Uterus (tissue), 4 donors: Measurements from ENCODE around the gene SHISA6. TPM values are rescaled to one million over a fixed set of nuclear protein-coding genes. Genes with fewer than 3 reads are reported as not detected.

Source experiments
- DNase-seq, 2 donors: peaks; one replicate each; pipeline ENCODE4 v3.0.0-alpha.2; 2019 to 2020
- H3K27ac ChIP-seq, 2 donors: fragments of 200-600 bp; sonication (generic); 1 replicate in 1 of 2; 2 replicates in 1 of 2; pipeline ENCODE4 v1.5.1; 2016 to 2018
- H3K27me3 ChIP-seq, 2 donors: fragments of 200-600 bp; sonication (generic); one replicate each; pipeline ENCODE4 v1.5.1; 2018 to 2019; ENCODE audit warnings: control low read depth in 1 of 2
- H3K36me3 ChIP-seq, 2 donors: fragments of 200-600 bp; sonication (generic); one replicate each; pipeline ENCODE4 v1.5.1; 2019; ENCODE audit warnings: control low read depth in 1 of 2
- H3K4me1 ChIP-seq, 2 donors: fragments of 200-600 bp; sonication (generic); one replicate each; pipeline ENCODE4 v1.5.1; 2018 to 2019; ENCODE audit warnings: control low read depth in 1 of 2
- H3K4me3 ChIP-seq, 2 donors: fragments of 200-600 bp; sonication (generic); 1 replicate in 1 of 2; 2 replicates in 1 of 2; pipeline ENCODE4 v1.5.1; 2018 to 2019; ENCODE audit warnings: mild to moderate bottlenecking in 1 of 2
- H3K9me3 ChIP-seq, 2 donors: fragments of 200-600 bp; sonication (generic); one replicate each; pipeline ENCODE4 v1.5.1; 2019; ENCODE audit warnings: control low read depth in 1 of 2
- POLR2A ChIP-seq, 2 donors: fragments of 450-650 bp; IDR thresholded peaks; one replicate each; pipeline ENCODE4 v1.6.1; 2016; ENCODE audit warnings: antibody characterized with exemption in 2 of 2, mild to moderate bottlenecking in 1 of 2, moderate library complexity in 1 of 2
- intact Hi-C: fragments of 100-400 bp; cut with DNase I; formaldehyde crosslinking; loops from one replicate; pipeline ENCODE4 v1.15.1; 2023; ENCODE audit warnings: low total_unique reads
- total RNA-seq, 4 donors: library from RNA; depleted of rRNA in 3 of 4; stranded (reverse); fragments of >200 nt in 3 of 4; gene quantifications; one replicate each; pipeline versions ENCODE4 v1.1.0 to v1.2.4, GENCODE V29; 2014 to 2023
- TF ChIP-seq, protein P1 (sequence below), 4 experiments: fragments of 200-600 bp in 2 of 4; fragments of 450-650 bp in 2 of 4; sonication (generic) in 2 of 4; IDR thresholded peaks; one replicate each; pipeline ENCODE4 v1.5.1; 2016 to 2019; ENCODE audit warnings: antibody characterized with exemption in 4 of 4, mild to moderate bottlenecking in 2 of 4, moderate library complexity in 1 of 4
- donor health status: DM: yes; HTN: yes; CAD: no.

The SHISA6 gene
- total RNA-seq, 4 donors from 2014 or later = 0.18 to 3.7 (median 2.0) TPM; not detected in 1

DNA sequence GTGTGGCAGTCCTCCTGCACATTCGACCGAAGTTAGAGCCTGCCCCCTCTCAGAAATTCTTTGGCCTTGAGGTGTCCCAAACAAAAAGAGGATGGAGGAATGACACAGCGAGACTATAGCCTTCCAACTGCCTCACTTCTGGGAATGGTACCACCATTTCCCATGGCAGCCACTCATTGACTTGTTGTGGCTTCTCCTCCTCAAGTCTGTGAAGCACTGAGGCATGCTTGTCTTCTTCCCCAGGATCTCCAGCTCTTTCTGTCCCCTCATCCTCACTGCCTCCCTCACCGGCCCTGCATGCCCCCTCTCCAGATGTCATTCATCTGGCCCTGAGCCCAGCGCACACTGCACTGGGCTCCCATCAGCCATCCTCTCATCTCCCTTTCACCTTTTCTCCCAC is 313.5 kb downstream of the SHISA6 start:
- intact Hi-C loops = no loop called here
- Histone ChIP-seq H3K27ac (no peak overlapping the region), H3K4me1 (no peaks in the 10 kb centered on the region), H3K9me3 (no peaks in the 10 kb centered on the region), H3K4me3 (no peak overlapping the region), H3K36me3 (no peaks in the 10 kb centered on the region), H3K27me3 (no peaks in the 10 kb centered on the region)
- no peak for TF ChIP-seq POLR2A (IDR thresholded peaks at IDR 0.05)
- TF ChIP-seq, protein P1, sequence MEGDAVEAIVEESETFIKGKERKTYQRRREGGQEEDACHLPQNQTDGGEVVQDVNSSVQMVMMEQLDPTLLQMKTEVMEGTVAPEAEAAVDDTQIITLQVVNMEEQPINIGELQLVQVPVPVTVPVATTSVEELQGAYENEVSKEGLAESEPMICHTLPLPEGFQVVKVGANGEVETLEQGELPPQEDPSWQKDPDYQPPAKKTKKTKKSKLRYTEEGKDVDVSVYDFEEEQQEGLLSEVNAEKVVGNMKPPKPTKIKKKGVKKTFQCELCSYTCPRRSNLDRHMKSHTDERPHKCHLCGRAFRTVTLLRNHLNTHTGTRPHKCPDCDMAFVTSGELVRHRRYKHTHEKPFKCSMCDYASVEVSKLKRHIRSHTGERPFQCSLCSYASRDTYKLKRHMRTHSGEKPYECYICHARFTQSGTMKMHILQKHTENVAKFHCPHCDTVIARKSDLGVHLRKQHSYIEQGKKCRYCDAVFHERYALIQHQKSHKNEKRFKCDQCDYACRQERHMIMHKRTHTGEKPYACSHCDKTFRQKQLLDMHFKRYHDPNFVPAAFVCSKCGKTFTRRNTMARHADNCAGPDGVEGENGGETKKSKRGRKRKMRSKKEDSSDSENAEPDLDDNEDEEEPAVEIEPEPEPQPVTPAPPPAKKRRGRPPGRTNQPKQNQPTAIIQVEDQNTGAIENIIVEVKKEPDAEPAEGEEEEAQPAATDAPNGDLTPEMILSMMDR (IDR thresholded peaks at IDR 0.05) = no peak
- DNase-seq = no peak

DNA sequence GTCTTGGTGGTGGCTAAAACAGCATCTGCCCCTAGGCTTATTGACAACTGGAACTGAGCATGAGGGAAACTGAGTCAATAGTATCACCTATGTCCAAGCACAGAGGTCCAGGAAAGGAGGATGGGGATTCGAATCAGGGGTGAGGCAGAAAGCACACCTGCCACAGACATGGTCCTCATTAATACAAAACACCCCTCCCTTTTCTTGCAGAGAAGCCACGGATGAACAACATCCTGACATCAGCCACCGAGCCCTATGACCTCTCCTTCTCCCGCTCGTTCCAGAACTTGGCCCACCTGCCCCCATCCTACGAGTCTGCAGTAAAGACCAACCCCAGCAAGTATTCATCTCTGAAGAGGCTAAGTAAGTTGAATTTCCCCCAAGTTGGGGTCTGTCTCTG is 314.5 kb downstream of the SHISA6 start:
- TF ChIP-seq POLR2A (IDR thresholded peaks at IDR 0.05) = no peak
- TF ChIP-seq, protein P1 (IDR thresholded peaks at IDR 0.05) = no peak
- no peaks in the 10 kb centered on the region for H3K27me3 ChIP-seq
- intact Hi-C loops = no loop called here
- no peaks in the 10 kb centered on the region for H3K9me3 ChIP-seq
- no peak overlapping the region for H3K27ac ChIP-seq
- H3K36me3 ChIP-seq = no peaks in the 10 kb centered on the region
- no peaks in the 10 kb centered on the region for H3K4me1 ChIP-seq
- DNase-seq = no peak
- no peak overlapping the region for H3K4me3 ChIP-seq

DNA sequence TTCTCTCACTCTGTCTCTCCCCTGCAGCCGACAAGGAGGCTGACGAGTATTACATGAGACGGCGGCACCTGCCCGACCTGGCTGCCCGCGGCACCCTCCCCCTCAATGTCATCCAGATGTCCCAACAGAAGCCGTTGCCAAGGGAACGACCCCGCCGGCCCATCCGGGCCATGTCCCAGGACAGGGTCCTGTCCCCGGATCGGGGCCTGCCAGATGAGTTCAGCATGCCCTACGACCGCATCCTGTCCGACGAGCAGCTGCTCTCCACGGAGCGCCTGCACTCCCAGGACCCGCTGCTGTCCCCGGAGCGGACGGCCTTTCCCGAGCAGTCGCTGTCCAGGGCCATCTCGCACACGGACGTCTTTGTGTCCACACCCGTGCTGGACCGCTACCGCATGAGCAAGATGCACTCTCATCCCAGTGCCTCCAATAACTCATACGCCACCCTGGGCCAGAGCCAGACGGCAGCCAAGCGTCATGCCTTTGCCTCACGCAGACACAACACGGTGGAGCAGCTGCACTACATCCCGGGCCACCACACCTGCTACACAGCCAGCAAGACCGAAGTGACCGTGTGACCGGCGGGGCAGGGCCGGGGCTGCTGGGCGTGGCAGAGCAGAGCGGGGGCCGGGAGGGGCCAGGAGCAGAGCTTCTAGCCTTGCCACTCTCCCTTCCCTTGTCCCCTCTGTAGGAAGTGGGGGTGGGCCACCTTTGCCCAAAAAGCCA is 316.9 kb downstream of the SHISA6 start:
- Histone ChIP-seq H3K27me3 (no peaks in the 10 kb centered on the region), H3K27ac (no peak overlapping the region), H3K36me3 (no peaks in the 10 kb centered on the region), H3K9me3 (no peaks in the 10 kb centered on the region), H3K4me3 (no peak overlapping the region), H3K4me1 (no peaks in the 10 kb centered on the region)
- intact Hi-C loops = no loop called here
- DNase-seq = no peak
- no peak for TF ChIP-seq POLR2A (IDR thresholded peaks at IDR 0.05)
- TF ChIP-seq, protein P1 (IDR thresholded peaks at IDR 0.05) = no peak

DNA sequence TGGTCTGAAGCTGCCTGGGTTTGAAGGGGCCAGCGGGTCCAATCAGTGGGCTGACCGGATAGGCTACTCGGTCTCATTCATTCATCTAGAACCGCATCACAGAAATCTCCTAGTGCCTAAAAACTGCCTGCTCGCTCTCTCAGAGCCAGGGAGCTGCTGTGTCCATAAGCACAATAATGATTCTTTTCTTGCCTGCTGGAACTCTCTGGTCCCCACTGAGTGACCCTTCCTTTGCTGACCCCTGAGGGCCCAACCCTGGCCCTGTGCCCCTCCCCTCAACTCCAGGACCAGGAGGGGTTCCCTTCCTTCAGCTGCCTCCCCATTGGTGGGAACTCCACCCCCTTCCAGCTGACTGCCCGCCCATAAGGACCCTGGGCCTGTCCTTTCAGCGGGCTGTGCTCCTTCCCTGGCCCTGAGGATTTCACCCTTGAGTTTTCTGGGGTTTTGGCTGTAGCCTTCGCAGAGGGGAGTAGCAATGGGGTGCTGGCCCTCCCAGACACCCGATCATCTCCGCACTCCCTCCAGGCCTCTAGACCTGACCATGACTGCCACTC is 317.7 kb downstream of the SHISA6 start:
- Histone ChIP-seq H3K4me1 (no peaks in the 10 kb centered on the region), H3K36me3 (no peaks in the 10 kb centered on the region), H3K9me3 (no peaks in the 10 kb centered on the region), H3K27ac (no peak overlapping the region), H3K4me3 (no peak overlapping the region), H3K27me3 (no peaks in the 10 kb centered on the region)
- DNase-seq = no peak
- no peak for TF ChIP-seq POLR2A (IDR thresholded peaks at IDR 0.05)
- TF ChIP-seq, protein P1 (IDR thresholded peaks at IDR 0.05) = no peak
- intact Hi-C loops = no loop called here

DNA sequence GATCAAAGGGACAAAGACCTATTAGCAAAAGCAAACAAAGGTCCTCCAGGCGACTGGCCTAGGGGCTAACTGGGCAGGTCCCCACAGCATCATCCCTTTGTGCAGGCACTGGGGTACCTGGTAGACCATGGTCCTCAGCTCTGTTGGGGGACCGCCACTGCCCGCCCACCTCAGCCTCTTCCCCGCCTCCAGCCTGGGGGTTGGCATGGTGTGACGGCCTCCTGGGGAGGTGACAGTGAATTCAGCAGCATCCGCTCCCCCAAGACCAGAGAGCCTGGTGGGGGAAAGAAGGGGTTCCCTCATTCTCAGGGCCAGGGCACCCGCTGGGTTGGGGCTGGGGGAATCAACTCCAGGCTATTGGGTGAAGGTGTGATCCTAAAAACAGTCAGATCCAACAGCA is 318.6 kb downstream of the SHISA6 start:
- Histone ChIP-seq H3K27me3 (no peaks in the 10 kb centered on the region), H3K27ac (no peak overlapping the region), H3K4me3 (no peak overlapping the region), H3K4me1 (no peaks in the 10 kb centered on the region), H3K36me3 (no peaks in the 10 kb centered on the region), H3K9me3 (no peaks in the 10 kb centered on the region)
- no peak for DNase-seq
- intact Hi-C loops = no loop called here
- TF ChIP-seq POLR2A (IDR thresholded peaks at IDR 0.05) = no peak
- TF ChIP-seq, protein P1 (IDR thresholded peaks at IDR 0.05) = no peak
